Esophagus muscularis mucosa (tissue), 4 donors: ENCODE measurements around the gene PGC. TPM values are rescaled to one million over a fixed set of nuclear protein-coding genes. Genes with fewer than 3 reads are reported as not detected.
A peak's percentile ranks its signal among the peaks of the same experiment; 100 is the strongest.

Experiments used
- DNase-seq: peaks from one replicate; pipeline ENCODE4 v3.0.0-alpha.2; 2017; ENCODE audit errors: extremely low spot score
- H3K27ac ChIP-seq, 4 donors: fragments of 200-600 bp; sonication (generic); replicated peaks in 1 of 4; 1 replicate in 3 of 4; 2 replicates in 1 of 4; pipeline ENCODE4 v1.5.1; 2016 to 2019; ENCODE audit warnings: mild to moderate bottlenecking in 1 of 4
- H3K27me3 ChIP-seq, 4 donors: fragments of 200-600 bp; sonication (generic); one replicate each; pipeline versions ENCODE4 v1.5.1 to v1.6.0; 2016 to 2019
- H3K36me3 ChIP-seq, 4 donors: fragments of 200-600 bp; sonication (generic); one replicate each; pipeline ENCODE4 v1.5.1; 2016 to 2019
- H3K4me1 ChIP-seq, 4 donors: fragments of 200-600 bp; sonication (generic); one replicate each; pipeline ENCODE4 v1.5.1; 2016 to 2019
- H3K4me3 ChIP-seq, 4 donors: fragments of 200-600 bp; sonication (generic); 1 replicate in 2 of 4; 2 replicates in 2 of 4; pipeline ENCODE4 v1.5.1; 2016 to 2019; ENCODE audit warnings: mild to moderate bottlenecking in 4 of 4, moderate library complexity in 1 of 4
- H3K9me3 ChIP-seq, 4 donors: fragments of 200-600 bp; sonication (generic); 1 replicate in 3 of 4; 2 replicates in 1 of 4; pipeline ENCODE4 v1.5.1; 2016 to 2019
- CTCF ChIP-seq, 3 experiments: fragments of 200-600 bp in 2 of 3; fragments of 450-650 bp in 1 of 3; sonication (generic) in 2 of 3; IDR thresholded peaks; one replicate each; pipeline ENCODE4 v1.5.1; 2017 to 2019; ENCODE audit warnings: antibody characterized with exemption in 3 of 3, mild to moderate bottlenecking in 2 of 3, moderate library complexity in 1 of 3
- EP300 ChIP-seq: sonication (generic); formaldehyde crosslinking; IDR thresholded peaks from one replicate; pipeline ENCODE4 v1.6.1; 2017; ENCODE audit warnings: antibody characterized with exemption
- POLR2A ChIP-seq: fragments of 450-650 bp; IDR thresholded peaks from one replicate; pipeline ENCODE4 v1.6.1; 2017; ENCODE audit warnings: antibody characterized with exemption, moderate library complexity, mild to moderate bottlenecking, low read depth
- POLR2AphosphoS5 ChIP-seq, 2 donors: sonication (generic); formaldehyde crosslinking; IDR thresholded peaks; one replicate each; pipeline ENCODE4 v1.6.1; 2017; ENCODE audit warnings: antibody characterized with exemption in 2 of 2
- WGBS: methylation state at CpG from one replicate; pipeline ENCODE4 v1.1.5; 2018; 5-methylcytosine and 5-hydroxymethylcytosine counted together
- intact Hi-C: fragments of 100-400 bp; cut with DNase I; formaldehyde crosslinking; loops from one replicate; pipeline ENCODE4 v1.15.1; 2023
- total RNA-seq, 4 donors: library from RNA; depleted of rRNA; stranded (reverse); fragments of >200 nt; gene quantifications; one replicate each; pipeline versions ENCODE4 v1.1.0 to v1.2.1, GENCODE V29; 2016

PGC gene
- total RNA-seq, 4 donors from 2014 or later: 0.83 to 1.1 (median 0.92) TPM; not detected in 1

DNA sequence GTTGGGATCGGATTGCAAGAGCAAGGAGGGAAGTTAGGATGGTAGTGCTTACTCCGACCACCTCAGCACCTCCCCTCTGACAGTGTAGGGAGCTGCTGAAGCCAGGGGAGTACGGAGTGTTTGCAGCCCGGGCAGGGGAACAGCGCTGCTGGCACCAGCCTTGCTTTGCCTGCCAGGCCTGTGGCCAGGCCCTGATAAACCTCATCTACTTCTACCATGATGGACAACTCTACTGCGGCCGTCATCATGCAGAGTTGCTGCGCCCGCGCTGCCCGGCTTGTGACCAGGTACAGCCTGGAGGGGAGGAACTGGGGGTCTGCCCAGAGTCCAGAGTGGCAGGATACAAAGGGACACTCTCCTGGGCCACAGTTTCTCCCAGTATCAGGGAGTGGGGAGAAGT, 38.1 kb upstream of the PGC start:
- Histone ChIP-seq H3K27me3 (no peaks in the 10 kb centered on the region), H3K4me3 (no peak overlapping the region), H3K4me1 (peaks cover 49 to 88% (median 64%) of the 10 kb centered on the region in 4 donors), H3K36me3 (peaks cover 13 to 42% (median 15%) of the 10 kb centered on the region in 4 donors), H3K9me3 (no peaks in the 10 kb centered on the region), H3K27ac (peak overlapping the region in 2 of 4 donors; percentile 93 to 96)
- intact Hi-C loops: loop anchor here (10.0 kb wide), 1 partner anchor 780 kb away; the partner anchor contains the start of gene UBR2
- no peak for DNase-seq
- TF ChIP-seq POLR2A (no peak), EP300 (no peak), CTCF (IDR thresholded peaks at IDR 0.05) (no peak), POLR2AphosphoS5 (IDR thresholded peaks at IDR 0.05) (no peak)
- 81% methylated on average over 11 of the region's 11 CpGs for WGBS

DNA sequence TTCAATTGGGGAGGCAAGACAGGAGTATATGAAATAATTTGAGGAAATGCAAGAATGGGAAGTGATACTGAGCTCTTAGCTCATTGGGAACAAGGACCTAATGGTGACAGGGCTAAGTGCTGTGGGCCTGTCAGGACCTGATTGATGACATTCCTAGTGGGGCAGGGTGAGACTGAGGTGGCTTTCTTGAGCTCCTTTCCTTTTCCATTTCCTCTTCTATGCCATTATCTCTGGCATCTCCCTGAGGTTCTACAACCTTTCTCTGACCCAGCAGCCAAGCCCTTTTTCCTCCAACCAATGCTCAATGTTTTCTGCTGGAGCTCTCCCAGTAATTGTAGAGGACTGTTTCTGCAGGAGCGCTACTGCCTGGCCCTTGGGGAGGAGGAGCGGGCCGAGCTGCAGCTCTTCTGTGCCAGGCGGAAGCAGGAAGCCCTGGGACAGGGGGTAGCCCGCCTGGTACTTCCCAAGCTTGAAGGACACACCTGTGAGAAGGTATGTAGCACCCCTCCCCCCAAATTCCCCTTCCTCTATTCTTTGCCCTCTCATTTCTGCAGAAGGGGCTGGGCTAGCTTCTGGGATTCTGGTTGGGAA, 37.5 kb upstream of the PGC start:
- Histone ChIP-seq H3K9me3 (no peaks in the 10 kb centered on the region), H3K27ac (no peak overlapping the region), H3K27me3 (no peaks in the 10 kb centered on the region), H3K4me1 (peaks cover 49 to 88% (median 64%) of the 10 kb centered on the region in 4 donors), H3K4me3 (no peak overlapping the region), H3K36me3 (peaks cover 7 to 37% (median 10%) of the 10 kb centered on the region in 4 donors)
- 63% methylated on average over 5 of the region's 5 CpGs for WGBS
- DNase-seq: no peak
- intact Hi-C loops: loop anchor here (5.0 to 10.0 kb wide), 2 partner anchors 258 to 780 kb away; partner anchors contain the start of gene UBR2
- TF ChIP-seq POLR2A (no peak), POLR2AphosphoS5 (IDR thresholded peaks at IDR 0.05) (no peak), CTCF (IDR thresholded peaks at IDR 0.05) (no peak), EP300 (no peak)

DNA sequence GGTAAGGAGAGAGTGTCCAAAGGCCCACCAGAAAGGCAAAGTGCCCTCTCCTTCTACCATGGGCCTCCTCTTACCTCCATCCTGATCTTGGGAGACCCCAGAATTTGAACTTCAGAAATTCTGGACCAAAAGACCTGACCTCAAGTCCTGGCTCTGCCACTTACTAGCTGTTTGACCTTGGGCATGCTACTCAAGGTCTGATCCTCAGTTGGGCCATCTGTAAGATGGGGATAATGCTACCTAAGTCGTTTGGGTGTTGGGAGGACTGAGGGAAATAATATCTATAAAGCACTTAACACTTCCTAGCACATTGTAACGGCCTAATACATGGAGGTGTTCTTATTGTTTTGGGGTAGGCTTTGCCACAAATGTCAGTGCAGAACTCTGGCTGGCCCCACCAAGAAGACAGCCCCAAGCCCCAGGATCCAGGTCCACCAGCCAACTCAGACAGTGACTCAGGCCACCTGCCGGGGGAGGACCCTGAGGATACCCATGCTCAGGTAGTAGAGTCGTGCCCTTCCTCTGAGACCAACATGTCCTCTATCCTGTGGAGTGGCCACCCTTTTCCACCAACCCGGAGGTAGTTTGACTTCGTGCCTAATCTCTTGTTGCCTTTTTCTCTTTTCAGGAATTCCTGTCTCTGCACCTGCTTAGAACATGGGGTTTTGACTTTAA, 36.0 kb upstream of the PGC start:
- WGBS: 78% methylated on average over 5 of the region's 6 CpGs
- H3K36me3 ChIP-seq: peaks cover 0 to 27% (median 0%) of the 10 kb centered on the region in 4 donors
- H3K27ac ChIP-seq: peak overlapping the region in 1 of 4 donors; percentile 0
- TF ChIP-seq POLR2A (no peak), POLR2AphosphoS5 (IDR thresholded peaks at IDR 0.05) (no peak), CTCF (IDR thresholded peaks at IDR 0.05) (no peak), EP300 (no peak)
- H3K9me3 ChIP-seq: no peaks in the 10 kb centered on the region
- intact Hi-C loops: loop anchor here (5.0 to 10.0 kb wide), 2 partner anchors 259 to 782 kb away; partner anchors contain the start of gene UBR2
- no peak for DNase-seq
- H3K4me1 ChIP-seq: peaks cover 47 to 86% (median 65%) of the 10 kb centered on the region in 4 donors
- no peaks in the 10 kb centered on the region for H3K27me3 ChIP-seq
- no peak overlapping the region for H3K4me3 ChIP-seq

GRCh38 chr6:41781366-41781730, 34.2 kb upstream of the PGC start:
- Histone ChIP-seq H3K4me3 (peak overlapping the region; percentile 71 to 88 (median 78)), H3K36me3 (peaks cover 0 to 32% (median 9%) of the 10 kb centered on the region in 4 donors), H3K27me3 (no peaks in the 10 kb centered on the region), H3K9me3 (no peaks in the 10 kb centered on the region), H3K4me1 (peaks cover 47 to 80% (median 62%) of the 10 kb centered on the region in 4 donors), H3K27ac (peak overlapping the region; percentile 83 to 90 (median 88))
- DNase-seq: no peak
- TF ChIP-seq CTCF (IDR thresholded peaks at IDR 0.05) (no peak), EP300 (no peak)
- WGBS: 13% methylated on average over 3 of the region's 3 CpGs
- intact Hi-C loops: loop anchor here (5.0 to 10.0 kb wide), 2 partner anchors 261 to 783 kb away; partner anchors contain the start of gene UBR2
